SU-DHL-6 (cell line): Measurements from ENCODE around the gene PLPP1.

Experiments used
- EZH2phosphoT487 ChIP-seq: fragments of 200-600 bp; sonication (generic), shearing (Covaris generic); conservative IDR thresholded peaks from 2 replicates; pipeline ENCODE4 v1.6.1; 2018; ENCODE audit warnings: mild to moderate bottlenecking, antibody characterized with exemption, low read length, moderate library complexity, mixed read lengths
- TF ChIP-seq, protein P1 (sequence below): fragments of 200-600 bp; sonication (generic); IDR thresholded peaks from one replicate; pipeline ENCODE4 v1.5.1; 2017; ENCODE audit warnings: antibody characterized with exemption, mild to moderate bottlenecking, low read length, moderate library complexity; ENCODE audit not compliant: insufficient read depth, poor library complexity, severe bottlenecking

DNA sequence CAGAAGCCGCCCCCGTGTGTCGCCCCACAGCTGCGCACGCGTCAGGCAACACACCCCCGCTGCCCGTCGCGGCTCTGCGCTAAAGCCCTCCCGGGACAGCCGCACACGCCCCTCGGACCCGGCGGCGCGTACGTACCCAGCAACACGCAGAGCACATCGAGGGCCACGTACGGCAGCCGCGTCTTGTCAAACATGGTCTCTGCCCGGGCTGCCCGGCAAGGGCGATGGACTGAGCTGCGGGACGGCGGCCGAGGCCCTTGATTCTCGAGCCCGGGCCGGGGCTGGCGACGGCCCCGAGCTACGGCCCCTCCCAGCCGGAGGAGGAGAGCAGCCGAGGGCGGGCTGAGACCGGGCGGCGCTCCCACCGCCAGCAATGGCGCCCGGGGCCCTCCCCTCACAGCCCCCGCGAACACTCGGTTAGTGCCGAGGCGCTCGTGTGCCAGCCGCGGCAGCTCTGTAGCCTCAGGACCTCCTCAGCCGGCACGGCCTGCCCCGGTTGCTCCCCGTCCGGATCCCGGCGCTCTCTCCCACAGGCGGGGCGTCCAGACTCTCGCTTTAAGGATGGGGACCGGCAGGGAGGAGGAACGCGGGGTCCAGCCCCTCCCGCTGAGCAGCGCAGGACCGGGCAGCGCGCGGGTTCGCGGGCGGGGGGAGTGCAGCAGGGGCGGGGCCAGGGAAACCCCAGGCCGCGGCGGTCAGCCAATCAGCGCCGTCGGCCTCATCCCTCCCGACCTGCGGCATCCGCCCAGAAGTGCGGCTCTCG lies at the start of gene PLPP1:
- TF ChIP-seq, protein P1, sequence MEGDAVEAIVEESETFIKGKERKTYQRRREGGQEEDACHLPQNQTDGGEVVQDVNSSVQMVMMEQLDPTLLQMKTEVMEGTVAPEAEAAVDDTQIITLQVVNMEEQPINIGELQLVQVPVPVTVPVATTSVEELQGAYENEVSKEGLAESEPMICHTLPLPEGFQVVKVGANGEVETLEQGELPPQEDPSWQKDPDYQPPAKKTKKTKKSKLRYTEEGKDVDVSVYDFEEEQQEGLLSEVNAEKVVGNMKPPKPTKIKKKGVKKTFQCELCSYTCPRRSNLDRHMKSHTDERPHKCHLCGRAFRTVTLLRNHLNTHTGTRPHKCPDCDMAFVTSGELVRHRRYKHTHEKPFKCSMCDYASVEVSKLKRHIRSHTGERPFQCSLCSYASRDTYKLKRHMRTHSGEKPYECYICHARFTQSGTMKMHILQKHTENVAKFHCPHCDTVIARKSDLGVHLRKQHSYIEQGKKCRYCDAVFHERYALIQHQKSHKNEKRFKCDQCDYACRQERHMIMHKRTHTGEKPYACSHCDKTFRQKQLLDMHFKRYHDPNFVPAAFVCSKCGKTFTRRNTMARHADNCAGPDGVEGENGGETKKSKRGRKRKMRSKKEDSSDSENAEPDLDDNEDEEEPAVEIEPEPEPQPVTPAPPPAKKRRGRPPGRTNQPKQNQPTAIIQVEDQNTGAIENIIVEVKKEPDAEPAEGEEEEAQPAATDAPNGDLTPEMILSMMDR = no peak
- TF ChIP-seq EZH2phosphoT487 = no peak
